Islet of Langerhans (tissue), 1 donor: Measurements from ENCODE around the gene SMYD3.
"Not testable (repeated sequence)": the region's sequence is repeated elsewhere in the genome, so short reads cannot be mapped to it uniquely, and the experiment has no call there.

Experiments used
- FAIRE-seq: peaks from one replicate; lab custom pipeline; 2011; peaks lifted over from hg19 to GRCh38; lab: Jason Lieb, UNC

Gene SMYD3

DNA sequence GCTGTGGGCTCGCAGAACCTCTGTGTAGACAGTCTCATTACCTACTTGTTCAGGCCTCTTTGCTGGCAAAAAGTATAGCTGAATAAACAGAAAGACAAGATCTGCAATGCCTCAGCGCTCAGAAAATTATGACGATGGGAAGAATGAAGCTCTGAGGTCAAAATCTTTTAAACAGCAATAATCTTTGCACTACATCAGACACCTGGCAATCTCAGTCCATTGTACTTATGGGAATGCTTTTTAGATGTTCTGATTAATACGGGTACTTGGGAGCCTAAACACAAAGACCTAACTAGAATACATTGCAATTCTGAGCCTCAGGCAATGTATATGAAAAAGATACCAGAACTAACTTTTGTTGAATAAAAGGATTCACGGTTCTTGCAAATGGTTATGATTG lies 410.7 kb downstream of the SMYD3 start:
- no peak for FAIRE-seq

GRCh38 chr1:246095443-246095842 lies 411.6 kb downstream of the SMYD3 start:
- FAIRE-seq = no peak

GRCh38 chr1:246093230-246093629 lies 413.8 kb downstream of the SMYD3 start:
- FAIRE-seq = no peak

- FAIRE-seq = no peak
Measured at GRCh38 chr1:246092136-246092535, 414.9 kb downstream of the SMYD3 start.

DNA sequence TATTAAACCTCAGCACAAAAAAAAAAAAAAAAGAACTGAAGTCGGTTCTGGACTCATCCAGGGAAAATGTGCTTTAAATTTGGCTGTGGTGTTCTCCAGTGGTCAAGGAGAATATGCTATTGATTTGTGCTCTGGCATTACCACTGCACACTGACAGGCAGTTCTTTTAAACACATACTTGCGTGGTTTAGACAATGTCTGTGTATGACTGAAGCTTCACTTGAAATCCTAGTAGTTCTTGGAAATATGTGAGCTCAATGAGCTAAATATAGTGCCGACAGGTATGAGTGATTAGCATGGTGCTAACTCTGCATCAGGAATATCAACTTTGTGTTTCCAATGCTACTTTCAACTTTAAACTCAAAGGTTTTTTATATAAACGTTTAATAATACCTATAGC lies 415.6 kb downstream of the SMYD3 start:
- FAIRE-seq = no peak

DNA sequence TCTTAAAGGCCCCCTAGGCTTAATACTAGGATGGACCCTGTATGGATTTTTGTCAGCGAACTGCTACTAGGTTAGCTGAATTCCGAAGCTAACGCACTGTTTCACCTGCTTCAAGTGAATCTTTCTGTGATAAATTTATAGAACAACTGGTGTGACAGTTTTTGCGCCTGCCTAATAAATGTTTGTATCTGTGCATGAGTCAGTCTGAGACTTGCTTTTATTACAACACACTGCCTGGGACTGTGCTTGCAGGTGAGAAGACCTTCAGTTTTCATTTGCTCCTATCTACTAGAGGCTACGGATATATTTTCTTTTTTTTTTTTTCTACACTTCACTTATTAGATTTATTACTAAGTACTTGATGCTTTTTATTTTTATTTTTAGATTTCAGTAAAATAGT lies 420.9 kb downstream of the SMYD3 start:
- FAIRE-seq = no peak

- FAIRE-seq = no peak
Measured at GRCh38 chr1:246083416-246083815, 423.7 kb downstream of the SMYD3 start.

DNA sequence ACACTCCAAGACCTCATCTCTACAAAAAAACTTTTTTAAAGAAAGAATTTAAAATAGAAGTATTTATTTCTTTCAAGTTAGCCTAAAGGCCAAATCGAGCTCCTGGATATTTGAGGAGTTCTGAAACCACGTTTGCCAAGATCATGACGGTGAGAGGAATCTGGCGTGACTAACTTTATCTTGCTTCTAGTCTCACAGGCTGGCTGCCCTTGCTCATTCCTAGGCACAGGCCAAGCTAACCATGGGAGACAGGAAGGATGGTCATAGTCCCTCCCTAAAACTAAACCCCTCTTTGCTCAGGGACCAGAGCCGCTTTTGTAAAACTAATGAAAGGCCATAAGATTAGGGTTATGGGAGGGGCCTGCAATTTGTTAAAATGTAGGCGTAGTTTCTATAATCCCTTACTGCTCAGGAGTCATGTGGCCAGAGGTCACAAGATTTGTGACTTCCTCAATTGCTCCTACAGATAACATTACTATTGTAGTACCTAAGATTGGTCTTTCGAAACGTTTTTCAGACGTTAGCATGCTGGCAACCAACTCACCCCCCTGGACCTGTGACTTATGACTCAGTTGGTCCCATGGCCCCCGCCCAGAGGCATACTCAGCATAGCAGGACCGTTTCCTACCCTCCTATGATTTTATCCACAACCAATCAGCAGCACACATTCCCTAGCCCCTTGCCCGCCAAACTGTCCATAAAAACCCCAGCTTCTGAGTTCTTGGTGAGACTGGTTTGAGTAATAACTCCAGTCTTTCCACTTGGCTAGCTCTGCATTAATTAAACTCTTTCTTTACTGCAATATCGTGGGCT lies 425.0 kb downstream of the SMYD3 start:
- no peak for FAIRE-seq

GRCh38 chr1:246081138-246081702 lies 425.9 kb downstream of the SMYD3 start:
- no peak for FAIRE-seq

GRCh38 chr1:246080031-246080430 lies 427.0 kb downstream of the SMYD3 start:
- no peak for FAIRE-seq

DNA sequence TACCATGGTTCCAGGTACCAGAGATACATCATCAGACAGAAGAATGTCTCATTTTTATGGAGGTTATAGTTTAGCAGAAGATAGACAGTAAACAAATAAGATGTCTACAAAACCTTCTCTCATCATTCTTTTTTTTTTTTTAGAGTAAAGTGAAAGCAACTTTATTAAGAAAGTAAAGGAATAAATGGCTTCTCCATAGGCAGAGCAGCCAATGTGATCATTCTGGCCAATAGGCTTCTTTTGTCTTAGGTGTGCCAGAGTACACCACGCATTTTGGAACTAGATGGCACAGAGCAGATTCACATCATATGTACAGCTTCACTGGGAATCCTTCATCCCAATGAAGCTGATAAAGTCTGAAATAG lies 428.2 kb downstream of the SMYD3 start:
- FAIRE-seq = no peak

DNA sequence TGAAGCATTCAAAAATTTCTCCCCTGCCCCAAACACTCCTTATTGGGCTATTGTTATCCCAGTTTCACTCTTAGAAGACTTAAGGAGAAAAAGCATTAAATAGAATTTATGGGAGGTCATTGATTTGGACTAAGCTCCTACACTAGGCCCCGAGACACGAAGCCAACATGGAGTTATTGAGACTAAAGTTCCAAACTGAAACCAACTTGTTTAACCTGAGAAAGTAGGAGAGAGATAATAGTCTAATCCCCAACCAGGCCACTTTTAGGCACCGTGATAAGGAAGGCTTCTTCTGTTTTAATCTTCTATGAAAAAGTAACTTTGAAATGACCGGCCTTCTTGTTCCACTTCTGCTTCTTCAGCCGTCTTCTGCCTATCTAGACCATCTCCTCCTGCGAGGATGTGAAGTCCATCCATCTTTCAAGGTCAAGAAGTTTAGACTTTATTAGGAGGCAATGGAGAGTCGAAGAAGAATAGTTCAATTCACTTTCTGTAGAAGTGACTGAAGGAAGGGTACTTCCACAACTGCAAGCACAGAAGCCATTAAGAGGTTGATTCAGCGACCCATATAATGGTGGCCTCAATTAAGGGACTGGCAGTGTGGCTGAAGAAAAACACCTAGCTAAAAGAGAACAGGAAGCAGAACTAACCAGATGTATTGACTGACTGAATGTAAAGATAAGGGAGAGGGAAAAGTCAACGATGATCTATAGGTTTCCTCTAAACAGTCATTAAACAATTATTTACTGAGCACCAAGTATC lies 428.8 kb downstream of the SMYD3 start:
- no peak for FAIRE-seq

DNA sequence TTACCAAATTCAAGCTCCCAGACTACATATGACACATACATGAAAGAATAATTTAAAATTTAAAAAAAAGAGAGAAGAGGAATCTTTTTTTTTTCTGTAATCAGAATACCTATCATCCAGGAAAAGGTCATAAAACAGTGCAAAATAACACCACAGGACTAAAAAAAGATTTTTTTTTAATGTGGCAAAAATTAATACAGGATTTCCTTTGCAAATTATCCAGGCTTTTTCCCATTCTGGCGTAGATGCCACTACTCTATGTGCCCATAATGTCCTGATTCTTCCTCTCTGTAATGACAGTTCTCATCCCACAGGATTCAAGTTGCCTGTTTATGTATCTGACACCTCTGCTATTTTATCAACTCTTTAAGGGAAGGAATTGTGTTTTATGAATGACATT lies 429.6 kb downstream of the SMYD3 start:
- no peak for FAIRE-seq

DNA sequence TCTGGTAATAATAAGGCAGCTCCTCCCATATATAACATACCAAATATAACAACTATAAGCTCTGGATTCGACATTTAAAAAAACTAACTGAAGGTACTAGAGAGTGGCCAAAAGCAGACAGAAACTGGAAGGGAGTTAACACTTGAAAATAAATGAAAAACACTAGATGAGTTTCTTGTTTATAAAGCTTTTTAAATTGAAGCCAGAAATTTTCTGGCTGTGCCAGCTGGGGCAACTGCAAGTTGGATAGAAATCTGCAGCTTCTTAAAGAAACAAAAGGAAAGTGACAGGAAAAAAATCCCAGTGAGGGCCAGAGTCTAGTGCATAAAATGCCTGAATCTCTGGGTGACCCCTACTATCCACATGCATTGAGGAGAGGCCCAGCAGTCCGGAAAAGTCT lies 432.7 kb downstream of the SMYD3 start:
- FAIRE-seq = no peak

DNA sequence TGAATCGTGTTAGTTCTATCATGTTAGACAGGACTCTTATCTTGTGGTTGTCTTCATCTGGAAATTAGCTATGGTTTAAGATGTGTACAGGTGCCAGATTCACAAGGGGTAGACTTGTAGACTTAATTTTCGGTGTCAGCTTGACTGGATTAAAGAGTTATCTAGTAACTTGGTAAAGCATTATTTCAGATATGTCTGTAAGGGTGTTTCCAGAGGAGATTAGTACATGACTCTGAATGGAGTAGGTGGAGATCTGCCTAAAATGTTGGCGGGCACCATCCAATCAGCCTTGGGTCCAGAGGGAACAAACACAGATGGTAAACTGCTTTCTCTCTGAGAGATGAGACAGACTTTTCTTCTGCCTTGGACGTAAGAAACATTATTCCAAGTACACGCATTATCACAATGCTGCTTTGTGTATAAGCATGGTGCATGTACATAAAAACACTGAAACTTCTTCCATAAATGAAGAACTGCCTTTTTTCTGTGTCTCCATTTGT lies 434.6 kb downstream of the SMYD3 start:
- FAIRE-seq = no peak

DNA sequence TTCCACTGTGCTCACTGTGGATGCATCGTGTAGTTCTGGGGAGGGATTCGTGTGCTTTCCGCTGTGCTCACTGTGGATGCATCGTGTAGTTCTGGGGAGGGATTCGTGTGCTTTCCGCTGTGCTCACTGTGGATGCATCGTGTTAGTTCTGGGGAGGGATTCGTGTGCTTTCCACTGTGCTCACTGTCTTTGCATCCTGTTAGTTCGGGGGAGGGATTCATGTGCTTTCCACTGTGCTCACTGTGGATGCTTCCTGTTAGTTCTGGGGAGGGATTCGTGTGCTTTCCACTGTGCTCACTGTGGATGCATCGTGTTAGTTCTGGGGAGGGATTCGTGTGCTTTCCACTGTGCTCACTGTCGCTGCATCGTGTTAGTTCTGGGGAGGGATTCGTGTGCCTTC lies 435.1 kb downstream of the SMYD3 start:
- not testable (repeated sequence) for FAIRE-seq

GRCh38 chr1:246071561-246071960 lies 435.5 kb downstream of the SMYD3 start:
- not testable (repeated sequence) for FAIRE-seq

DNA sequence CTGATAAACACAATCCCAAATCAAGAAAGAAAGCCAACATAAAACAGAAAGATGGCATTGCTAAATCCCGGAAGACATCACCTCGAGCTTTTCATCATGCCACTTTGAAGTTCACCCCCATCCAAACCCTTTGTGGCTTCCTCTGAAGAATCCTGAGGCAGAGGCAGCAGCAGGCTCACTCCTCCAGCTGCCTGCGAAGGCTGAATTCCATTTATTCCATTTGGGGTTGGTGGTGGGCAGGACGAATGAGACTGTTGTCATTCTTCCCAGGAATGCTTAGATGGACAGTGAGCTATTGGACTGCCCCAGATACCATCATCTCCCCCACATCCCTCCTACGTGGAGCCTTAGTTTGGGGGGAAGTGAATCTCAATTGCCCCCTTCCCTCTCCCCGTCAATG lies 437.5 kb downstream of the SMYD3 start:
- no peak for FAIRE-seq

GRCh38 chr1:246068619-246069509 lies 438.2 kb downstream of the SMYD3 start:
- FAIRE-seq = no peak

DNA sequence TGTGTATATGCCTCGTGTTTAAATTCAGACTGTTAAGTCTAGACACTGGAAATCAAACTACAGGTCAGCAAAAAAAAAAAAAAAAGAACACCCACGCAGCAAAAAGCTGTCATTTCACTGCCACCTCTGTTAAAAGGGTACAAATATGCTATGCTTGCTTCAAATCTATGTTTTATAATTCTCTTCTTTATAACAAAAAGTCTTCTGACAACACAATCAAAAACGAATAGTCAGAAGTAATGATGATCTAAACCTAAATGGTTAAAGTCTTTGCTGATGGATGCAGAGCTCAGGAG lies 438.9 kb downstream of the SMYD3 start:
- no peak for FAIRE-seq

DNA sequence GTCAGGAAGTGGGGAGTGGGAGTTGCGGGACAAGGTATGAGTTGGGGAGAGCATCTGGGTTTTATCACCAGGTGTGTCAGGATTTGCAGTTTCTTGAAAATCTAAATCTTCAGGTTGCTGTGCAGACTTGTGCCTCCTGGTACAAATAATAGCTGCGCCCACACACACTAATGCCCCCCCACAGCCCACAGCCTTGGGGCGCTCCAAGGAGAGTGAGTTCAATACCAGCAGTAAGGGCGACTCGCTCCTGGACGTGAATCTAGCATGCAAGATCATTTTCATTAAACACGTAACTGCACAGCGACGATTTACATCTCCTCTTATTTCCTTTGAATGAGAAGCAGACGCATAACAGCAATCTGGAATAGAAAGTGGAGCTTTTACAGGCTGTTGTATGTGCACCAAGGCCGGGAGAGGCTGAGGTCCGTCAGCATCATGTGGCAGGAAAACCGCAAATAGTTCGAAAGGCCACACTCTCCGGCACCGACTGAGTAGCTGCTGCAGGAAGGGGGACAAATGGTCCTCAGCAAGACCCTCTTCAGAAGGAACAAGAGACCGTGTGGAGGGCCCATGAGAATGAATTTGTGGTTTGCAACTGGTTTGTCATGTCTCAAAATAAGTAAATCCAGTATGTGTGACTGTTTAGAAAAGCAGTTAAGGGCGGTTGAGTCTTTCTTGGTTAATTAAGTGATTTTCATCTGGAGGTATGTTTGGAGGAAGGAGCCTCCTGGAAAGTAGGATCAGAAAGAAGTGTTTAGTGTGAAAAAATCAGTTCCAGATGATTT lies 439.5 kb downstream of the SMYD3 start:
- FAIRE-seq = no peak

DNA sequence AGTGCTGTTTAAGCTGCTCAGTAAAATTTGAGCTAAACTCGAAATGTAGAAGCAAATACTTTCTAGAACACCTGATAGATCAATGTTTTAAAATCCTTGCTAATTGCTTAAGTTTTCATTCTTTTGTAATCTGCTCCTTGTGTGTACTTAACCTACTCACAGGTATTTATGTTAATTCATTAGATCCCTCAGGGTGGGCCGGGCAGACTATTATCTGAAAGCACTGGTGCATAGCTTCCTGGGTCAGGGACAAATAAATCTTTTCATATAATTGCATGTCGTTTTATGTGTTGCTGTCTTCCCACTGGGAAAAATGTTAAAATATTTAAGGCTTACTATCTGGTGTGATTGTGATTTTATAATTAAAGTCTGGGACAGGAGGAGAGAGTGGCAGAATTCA lies 440.5 kb downstream of the SMYD3 start:
- FAIRE-seq = no peak
